HUDEP-2 (cell line): ENCODE results near the gene ATP12A.

Source experiments
- DNase-seq, 76 experiments: peaks; one replicate each; lab custom pipeline; 2025; ENCODE audit not compliant: unreplicated experiment in 76 of 76; lab: John Stamatoyannopoulos, UW

The ATP12A gene

DNA sequence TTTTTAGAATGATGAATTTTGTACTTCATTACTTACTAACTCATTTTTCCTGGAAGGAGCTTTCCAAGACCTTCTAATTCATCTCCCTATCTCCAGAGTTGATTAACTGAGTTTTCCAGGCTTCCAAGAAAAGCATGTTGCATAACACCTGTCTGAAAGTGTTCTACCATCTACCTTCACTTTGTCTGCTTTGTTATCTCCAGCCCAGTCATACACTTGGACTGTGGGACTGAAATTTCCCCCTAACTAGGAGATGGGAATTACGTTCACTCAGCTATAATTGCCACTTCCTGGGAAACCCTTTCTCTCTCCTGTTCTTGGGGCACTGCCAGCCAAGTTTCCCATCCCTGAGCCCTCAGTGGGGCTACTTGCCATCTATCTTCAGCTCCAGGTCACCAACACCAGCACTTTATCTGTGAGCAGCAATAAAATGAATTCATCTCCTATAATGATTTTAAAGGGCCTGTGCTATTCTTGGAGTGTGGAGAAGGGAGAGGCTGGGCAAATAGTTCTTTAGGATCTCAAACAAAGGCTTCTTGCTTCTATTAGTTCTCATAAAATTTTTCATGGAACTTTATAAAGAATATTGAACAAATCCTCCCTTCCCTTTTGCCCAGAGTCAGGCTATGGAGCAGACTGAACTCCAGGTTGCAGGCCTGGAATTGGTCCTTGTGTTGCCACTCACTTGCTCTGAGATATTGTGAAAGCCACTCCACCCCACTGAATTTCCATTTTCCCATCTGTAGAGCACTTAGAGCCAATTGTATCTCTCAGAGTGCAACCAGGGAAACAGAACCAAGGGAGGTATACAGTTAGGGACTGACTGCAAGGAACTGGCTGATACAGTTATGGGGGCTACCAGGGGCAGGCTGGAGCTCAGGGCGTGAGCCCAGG, 17.8 kb upstream of the ATP12A start:
- DNase-seq, result no peak

GRCh38 chr13:24663089-24663395, 17.2 kb upstream of the ATP12A start:
- DNase-seq, result no peak

GRCh38 chr13:24663586-24663985, 16.6 kb upstream of the ATP12A start:
- DNase-seq, result no peak

GRCh38 chr13:24664726-24665409, 15.3 kb upstream of the ATP12A start:
- no peak for DNase-seq

DNA sequence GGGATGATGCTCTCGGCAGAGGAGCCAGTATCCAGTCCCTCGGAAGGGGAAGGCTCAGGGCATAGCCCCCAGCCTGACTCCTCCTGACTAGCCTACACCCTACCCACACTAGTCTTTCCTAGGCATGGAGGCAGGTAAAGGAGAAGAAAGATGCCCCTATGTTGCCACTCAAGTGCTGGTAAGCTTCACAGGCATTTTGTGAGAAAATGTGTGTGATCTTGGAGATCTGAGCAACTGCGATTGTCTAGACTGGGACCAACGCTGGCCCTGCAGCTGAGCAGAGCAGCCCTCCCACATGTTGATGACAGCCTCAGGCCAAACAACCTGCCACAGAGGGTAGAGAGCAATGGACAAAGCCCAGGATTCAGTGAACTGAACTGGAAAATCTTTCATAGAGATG, 11.7 kb upstream of the ATP12A start:
- no peak for DNase-seq

- no peak for DNase-seq
These were observed 11.1 kb upstream of the ATP12A start for GRCh38 chr13:24668955-24669582.

- no peak for DNase-seq
These were observed 10.0 kb upstream of the ATP12A start for GRCh38 chr13:24670174-24670573.

- peak in 21 of 76 experiments; percentile 6 to 47 (median 16) for DNase-seq
These were observed 9.2 kb upstream of the ATP12A start for GRCh38 chr13:24670961-24671381.

GRCh38 chr13:24671386-24672113, 8.7 kb upstream of the ATP12A start:
- peak in 16 of 76 experiments; percentile 2 to 40 (median 14) for DNase-seq

DNA sequence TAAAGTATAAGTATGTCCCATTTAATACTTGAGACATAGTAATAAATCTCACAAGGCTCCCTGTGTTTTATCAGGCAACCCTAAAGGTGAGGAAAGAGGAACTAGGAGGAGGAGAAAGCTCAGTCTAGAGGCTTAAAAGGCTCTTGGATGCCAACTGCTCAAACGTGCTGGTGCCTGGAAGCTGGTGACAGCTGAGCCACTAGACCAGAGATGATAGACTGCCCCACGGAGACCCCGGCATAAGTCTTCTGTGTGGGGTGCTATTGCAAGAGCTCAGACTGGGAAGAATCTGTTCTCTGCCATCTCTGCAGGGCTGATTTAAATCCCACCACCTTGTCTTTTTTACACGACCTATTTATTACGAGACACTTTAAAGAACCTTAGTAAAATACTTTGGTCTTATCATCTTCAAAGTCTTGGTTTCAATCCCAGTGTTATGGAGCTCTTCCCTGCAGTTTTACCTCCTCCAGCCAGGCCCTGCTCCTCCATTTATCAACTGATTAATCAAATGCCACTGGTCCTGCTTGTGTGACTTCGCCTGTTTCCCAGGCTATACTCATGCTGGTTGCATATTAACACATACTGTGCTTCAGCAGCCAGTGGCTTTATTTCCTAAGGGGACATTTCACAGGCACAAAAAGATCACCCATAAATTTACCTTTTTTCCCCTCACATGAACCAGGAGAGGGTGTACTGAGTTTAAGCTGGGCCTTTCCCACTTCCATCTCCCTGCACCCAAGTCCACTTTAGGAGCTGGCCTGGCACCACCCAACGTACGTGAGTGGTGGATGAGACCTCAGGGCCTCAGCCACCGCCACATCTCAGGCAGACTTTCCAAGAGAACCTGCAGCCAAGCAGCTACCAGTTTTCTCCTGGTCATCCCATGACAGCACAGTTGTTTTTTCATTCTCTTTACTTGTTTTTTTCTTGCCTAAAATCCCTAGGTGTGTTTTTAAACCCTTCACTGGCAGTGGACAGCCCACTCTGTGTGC, 7.8 kb upstream of the ATP12A start:
- no peak for DNase-seq

GRCh38 chr13:24675806-24676570, 4.2 kb upstream of the ATP12A start:
- no peak for DNase-seq

DNA sequence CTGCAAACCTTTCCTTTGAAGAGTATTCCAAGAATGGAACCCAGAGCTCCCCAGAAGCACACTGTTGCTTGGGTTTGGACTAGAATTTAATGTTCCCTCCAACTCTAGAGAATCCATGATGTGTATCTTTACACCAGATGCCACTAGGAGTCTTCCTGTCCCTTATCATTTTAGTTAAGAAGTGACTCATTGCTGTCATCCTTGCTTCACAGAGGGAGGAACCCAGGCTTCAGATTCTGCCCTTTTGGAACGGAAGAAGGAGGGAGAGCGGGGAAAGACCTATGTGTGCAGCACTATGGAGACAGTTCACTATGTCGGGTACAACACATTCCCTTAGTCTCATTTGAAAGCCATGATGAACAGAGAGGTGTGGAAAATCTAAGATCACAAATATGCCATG, 2.1 kb upstream of the ATP12A start:
- DNase-seq, result peak in 2 of 76 experiments; percentile 2 to 13

GRCh38 chr13:24679686-24680085, 522 bp upstream of the ATP12A start:
- DNase-seq, result no peak

DNA sequence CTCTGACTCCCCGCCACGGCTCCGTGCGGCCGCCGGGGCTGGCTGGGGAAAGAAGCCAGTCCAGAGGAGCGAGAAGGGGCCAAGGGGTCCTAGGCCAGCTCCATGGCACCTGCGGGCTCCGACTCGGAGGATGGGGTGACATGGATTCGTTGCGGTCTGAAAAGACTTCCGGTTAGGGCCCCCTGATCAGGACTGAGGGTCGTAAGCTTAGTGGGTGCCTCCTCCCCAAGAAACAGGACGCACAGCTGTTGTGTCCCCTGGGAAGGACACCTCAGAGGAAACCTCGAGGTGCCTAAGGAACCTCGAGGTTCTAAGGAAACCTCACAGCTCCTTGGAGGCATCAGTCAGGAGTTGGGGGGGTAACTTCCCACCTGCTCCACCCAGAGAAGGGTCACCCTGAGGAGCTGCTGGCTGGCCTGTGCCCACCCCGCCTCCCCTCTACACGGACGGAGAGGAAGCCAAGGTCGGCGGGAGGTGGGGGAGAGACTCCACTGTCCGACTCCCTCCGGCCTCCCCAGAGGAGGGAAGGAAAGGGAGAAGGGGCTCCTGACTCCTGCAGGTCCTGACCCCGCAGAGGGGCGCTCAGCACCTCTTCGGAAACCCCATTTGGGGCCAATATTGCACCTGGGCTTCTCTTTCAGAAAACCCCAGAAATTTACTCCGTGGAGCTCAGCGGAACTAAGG, 855 bp downstream of the ATP12A start:
- DNase-seq, result no peak

DNA sequence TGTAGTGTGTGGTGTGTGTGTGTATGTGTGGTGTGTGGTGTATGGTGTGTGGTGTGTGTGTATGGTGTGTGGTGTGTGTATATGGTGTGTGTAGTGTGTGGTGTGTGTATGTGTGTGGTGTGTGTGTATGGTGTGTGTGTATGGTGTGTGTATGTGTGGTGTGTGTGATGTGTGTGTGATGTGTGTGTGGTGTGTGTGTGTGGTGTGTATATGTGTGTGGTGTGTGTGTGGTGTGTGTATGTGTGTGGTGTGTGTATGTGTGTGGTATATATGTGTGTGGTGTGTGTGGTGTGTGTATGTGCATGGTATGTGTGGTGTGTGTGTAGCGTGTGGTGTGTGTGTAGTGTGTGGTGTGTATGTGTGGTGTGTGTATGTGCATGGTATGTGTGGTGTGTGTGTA, 1.7 kb downstream of the ATP12A start:
- no peak for DNase-seq

GRCh38 chr13:24682353-24682752, 2.1 kb downstream of the ATP12A start:
- no peak for DNase-seq

- DNase-seq, result no peak
These were observed 3.1 kb downstream of the ATP12A start for GRCh38 chr13:24683351-24683750.

GRCh38 chr13:24683838-24684599, 3.8 kb downstream of the ATP12A start:
- peak in 42 of 76 experiments; percentile 1 to 68 (median 32) for DNase-seq
